WERI-Rb-1 (cell line): ENCODE results near the gene P2RY2.
A peak's percentile ranks its signal among the peaks of the same experiment; 100 is the strongest.

Experiments
- DNase-seq: peaks from one replicate; pipeline ENCODE4 v3.0.0-alpha.2; 2020
- H3K27ac ChIP-seq: fragments of 250-450 bp; sonication (Bioruptor Pico); 2 replicates; pipeline ENCODE4 v1.5.1; 2020; ENCODE audit warnings: mild to moderate bottlenecking, moderate library complexity
- H3K27me3 ChIP-seq: fragments of 250-450 bp; sonication (Bioruptor Pico); 2 replicates; pipeline ENCODE4 v1.5.1; 2021; ENCODE audit warnings: mild to moderate bottlenecking, low read depth, moderate library complexity; ENCODE audit not compliant: insufficient read depth, severe bottlenecking
- H3K36me3 ChIP-seq: fragments of 250-450 bp; sonication (Bioruptor Pico); 2 replicates; pipeline ENCODE4 v1.5.1; 2020; ENCODE audit warnings: mild to moderate bottlenecking, moderate library complexity
- H3K4me3 ChIP-seq: 2 replicates; pipeline ENCODE4 v1.5.1; 2011; ENCODE audit warnings: low read depth, mild to moderate bottlenecking, control low read depth, low read length
- H3K9me3 ChIP-seq: fragments of 250-450 bp; sonication (Bioruptor Pico); 2 replicates; pipeline ENCODE4 v1.5.1; 2021; ENCODE audit warnings: mild to moderate bottlenecking, moderate library complexity; ENCODE audit not compliant: severe bottlenecking
- TF ChIP-seq, protein P1 (sequence below): IDR thresholded peaks from 2 replicates; pipeline ENCODE4 v1.5.1; 2011; ENCODE audit warnings: low read depth, mild to moderate bottlenecking, control low read depth, inconsistent platforms, low read length

Gene P2RY2

GRCh38 chr11:73186294-73186850, 31.7 kb upstream of the P2RY2 start:
- TF ChIP-seq, protein P1, sequence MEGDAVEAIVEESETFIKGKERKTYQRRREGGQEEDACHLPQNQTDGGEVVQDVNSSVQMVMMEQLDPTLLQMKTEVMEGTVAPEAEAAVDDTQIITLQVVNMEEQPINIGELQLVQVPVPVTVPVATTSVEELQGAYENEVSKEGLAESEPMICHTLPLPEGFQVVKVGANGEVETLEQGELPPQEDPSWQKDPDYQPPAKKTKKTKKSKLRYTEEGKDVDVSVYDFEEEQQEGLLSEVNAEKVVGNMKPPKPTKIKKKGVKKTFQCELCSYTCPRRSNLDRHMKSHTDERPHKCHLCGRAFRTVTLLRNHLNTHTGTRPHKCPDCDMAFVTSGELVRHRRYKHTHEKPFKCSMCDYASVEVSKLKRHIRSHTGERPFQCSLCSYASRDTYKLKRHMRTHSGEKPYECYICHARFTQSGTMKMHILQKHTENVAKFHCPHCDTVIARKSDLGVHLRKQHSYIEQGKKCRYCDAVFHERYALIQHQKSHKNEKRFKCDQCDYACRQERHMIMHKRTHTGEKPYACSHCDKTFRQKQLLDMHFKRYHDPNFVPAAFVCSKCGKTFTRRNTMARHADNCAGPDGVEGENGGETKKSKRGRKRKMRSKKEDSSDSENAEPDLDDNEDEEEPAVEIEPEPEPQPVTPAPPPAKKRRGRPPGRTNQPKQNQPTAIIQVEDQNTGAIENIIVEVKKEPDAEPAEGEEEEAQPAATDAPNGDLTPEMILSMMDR: no peak
- DNase-seq: no peak
- Histone ChIP-seq H3K4me3 (no peak overlapping the region), H3K36me3 (no peaks in the 10 kb centered on the region), H3K9me3 (no peaks in the 10 kb centered on the region), H3K27me3 (no peaks in the 10 kb centered on the region), H3K27ac (peak overlapping the region; percentile 14; the same call in 1 of the 2 replicates)

GRCh38 chr11:73186886-73187285, 31.2 kb upstream of the P2RY2 start:
- Histone ChIP-seq H3K9me3 (no peaks in the 10 kb centered on the region), H3K27me3 (no peaks in the 10 kb centered on the region), H3K27ac (no peak overlapping the region), H3K4me3 (no peak overlapping the region), H3K36me3 (no peaks in the 10 kb centered on the region)
- TF ChIP-seq, protein P1: no peak
- DNase-seq: no peak

DNA sequence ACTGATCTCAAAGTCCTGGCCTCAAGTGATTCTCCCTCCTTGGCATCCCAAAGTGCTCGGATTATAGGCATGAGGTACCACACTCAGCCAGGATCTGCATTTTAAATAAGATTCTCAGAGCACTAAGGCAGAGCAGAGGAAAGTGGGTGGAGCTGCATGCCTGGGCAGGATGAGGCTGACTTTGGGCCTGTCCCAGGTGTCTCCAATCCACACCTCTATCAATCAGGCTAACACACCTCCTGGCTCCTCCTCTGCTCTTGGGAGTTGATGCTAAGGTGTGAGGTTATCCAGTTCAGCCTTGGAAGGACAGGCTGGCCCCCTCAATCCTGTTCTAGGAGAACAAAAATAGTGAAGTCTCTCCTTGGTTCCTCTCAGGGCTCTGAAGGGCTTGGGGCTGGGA, 30.2 kb upstream of the P2RY2 start:
- H3K9me3 ChIP-seq: no peaks in the 10 kb centered on the region
- no peaks in the 10 kb centered on the region for H3K27me3 ChIP-seq
- H3K4me3 ChIP-seq: no peak overlapping the region
- no peaks in the 10 kb centered on the region for H3K36me3 ChIP-seq
- TF ChIP-seq, protein P1: no peak
- DNase-seq: no peak
- no peak overlapping the region for H3K27ac ChIP-seq

DNA sequence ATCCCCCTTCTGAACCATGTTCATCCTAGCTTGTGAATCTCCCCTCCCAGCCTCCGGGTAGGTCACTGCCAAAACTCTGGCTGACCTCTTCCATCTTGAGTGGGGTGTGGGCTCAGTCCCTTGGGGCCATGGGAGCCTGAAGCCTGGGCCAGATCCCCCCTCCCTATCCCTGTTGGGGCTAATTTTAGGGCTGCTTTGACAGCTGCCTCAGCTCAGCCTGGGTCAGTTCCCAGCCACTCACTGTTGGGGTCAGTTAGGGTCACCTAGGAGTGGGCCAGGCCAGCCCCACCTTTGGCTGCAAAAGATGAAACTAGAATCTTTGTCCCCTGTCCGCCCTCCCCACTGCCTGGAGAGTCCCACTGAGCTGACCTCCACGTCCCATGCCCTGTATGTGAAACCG, 29.8 kb upstream of the P2RY2 start:
- TF ChIP-seq, protein P1: no peak
- H3K36me3 ChIP-seq: no peaks in the 10 kb centered on the region
- H3K27me3 ChIP-seq: no peaks in the 10 kb centered on the region
- no peaks in the 10 kb centered on the region for H3K9me3 ChIP-seq
- DNase-seq: no peak
- no peak overlapping the region for H3K27ac ChIP-seq
- H3K4me3 ChIP-seq: no peak overlapping the region

DNA sequence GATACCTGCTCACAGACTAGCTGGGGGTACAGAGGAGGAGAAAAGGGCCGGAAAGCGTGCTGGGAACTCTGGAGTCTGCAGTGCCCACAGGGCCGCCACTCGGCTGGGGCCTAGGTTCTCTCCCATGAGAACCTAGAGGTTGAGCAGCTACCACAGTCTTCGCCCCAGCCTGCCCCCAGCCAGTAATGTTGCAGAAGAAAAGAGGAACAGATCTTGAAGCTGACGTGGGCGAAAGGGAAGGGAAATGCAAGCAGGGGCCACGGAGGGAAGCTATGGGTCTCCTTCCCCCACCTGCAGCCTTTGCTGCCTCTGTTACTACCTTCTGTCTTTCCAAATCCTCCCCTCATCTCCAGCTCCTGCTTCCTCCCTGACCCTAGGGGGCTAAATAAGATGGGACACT, 28.8 kb upstream of the P2RY2 start:
- DNase-seq: no peak
- H3K4me3 ChIP-seq: no peak overlapping the region
- no peaks in the 10 kb centered on the region for H3K36me3 ChIP-seq
- no peaks in the 10 kb centered on the region for H3K9me3 ChIP-seq
- TF ChIP-seq, protein P1: no peak
- H3K27me3 ChIP-seq: no peaks in the 10 kb centered on the region
- no peak overlapping the region for H3K27ac ChIP-seq
